Gastrocnemius medialis (tissue), 4 donors: ENCODE measurements around the gene EPB41L5. TPM values are rescaled to one million over a fixed set of nuclear protein-coding genes. Genes with fewer than 3 reads are reported as not detected.

Source experiments
- ATAC-seq, 2 donors: fragments of 150-250 bp; one replicate each; pipeline ENCODE4 v1.9.1; 2016
- DNase-seq, 2 donors: peaks; one replicate each; pipeline ENCODE4 v3.0.0-alpha.2; 2019
- H3K27ac ChIP-seq, 4 donors: fragments of 200-600 bp; sonication (generic); 1 replicate in 1 of 4; 2 replicates in 3 of 4; pipeline ENCODE4 v1.5.1; 2016 to 2018; ENCODE audit warnings: mild to moderate bottlenecking in 2 of 4, moderate library complexity in 1 of 4
- H3K27me3 ChIP-seq, 3 donors: fragments of 200-600 bp; sonication (generic) in 2 of 3; 1 replicate in 1 of 3; 2 replicates in 2 of 3; pipeline versions ENCODE4 v1.5.1 to v1.6.0; 2016 to 2019; ENCODE audit warnings: mild to moderate bottlenecking in 1 of 3, moderate library complexity in 1 of 3
- H3K36me3 ChIP-seq, 2 donors: fragments of 200-600 bp; sonication (generic) in 1 of 2; one replicate each; pipeline ENCODE4 v1.5.1; 2017 to 2018
- H3K4me1 ChIP-seq, 2 donors: fragments of 200-600 bp; sonication (generic) in 1 of 2; one replicate each; pipeline ENCODE4 v1.5.1; 2016 to 2017; ENCODE audit warnings: mild to moderate bottlenecking in 2 of 2
- H3K4me3 ChIP-seq, 4 donors: fragments of 200-600 bp; sonication (generic) in 3 of 4; 1 replicate in 1 of 4; 2 replicates in 3 of 4; pipeline ENCODE4 v1.5.1; 2016 to 2019; ENCODE audit warnings: mild to moderate bottlenecking in 2 of 4
- H3K9me3 ChIP-seq, 3 donors: fragments of 200-600 bp; sonication (generic) in 2 of 3; 1 replicate in 1 of 3; 2 replicates in 2 of 3; pipeline ENCODE4 v1.5.1; 2016 to 2019
- CTCF ChIP-seq, 5 experiments: fragments of 450-650 bp in 3 of 5; fragments of 200-600 bp in 2 of 5; sonication (generic) in 2 of 5; IDR thresholded peaks in 4 of 5; conservative IDR thresholded peaks in 1 of 5; 1 replicate in 4 of 5; 2 replicates in 1 of 5; pipeline ENCODE4 v1.5.1; 2016 to 2019; ENCODE audit warnings: antibody characterized with exemption in 5 of 5, mild to moderate bottlenecking in 3 of 5, moderate library complexity in 3 of 5
- POLR2A ChIP-seq, 2 donors: fragments of 450-650 bp; IDR thresholded peaks; one replicate each; pipeline ENCODE4 v1.6.1; 2017; ENCODE audit warnings: antibody characterized with exemption in 2 of 2, mild to moderate bottlenecking in 2 of 2, moderate library complexity in 2 of 2
- in situ Hi-C, 4 donors: fragments of 200-750 bp; cut with MboI; loops; one replicate each; pipeline versions ENCODE4 v1.15.0 to v1.8.0; 2017; ENCODE audit warnings: low sequenced_read_pairs in 4 of 4
- intact Hi-C: fragments of 100-400 bp; cut with DNase I; formaldehyde crosslinking; loops from one replicate; pipeline ENCODE4 v1.15.1; 2023; ENCODE audit warnings: low total_unique reads
- total RNA-seq, 4 donors: library from RNA; depleted of rRNA; stranded (reverse); fragments of >200 nt; gene quantifications; one replicate each; pipeline versions ENCODE4 v1.1.0 to v1.2.3, GENCODE V29; 2016

Gene EPB41L5
- total RNA-seq, 4 donors from 2014 or later, result 8.3 to 41.1 (median 12.7) TPM

GRCh38 chr2:120007851-120008250 lies 5.0 kb upstream of the EPB41L5 start:
- no peak for ATAC-seq
- Histone ChIP-seq H3K9me3 (no peaks in the 10 kb centered on the region), H3K36me3 (no peaks in the 10 kb centered on the region), H3K27ac (no peak overlapping the region), H3K4me3 (no peak overlapping the region), H3K4me1 (peaks cover 0 to 5% of the 10 kb centered on the region in 2 donors), H3K27me3 (no peaks in the 10 kb centered on the region)
- no peak for DNase-seq
- intact Hi-C loops (no loop called here), in situ Hi-C loops (loop anchor here in 1 of 4 donors (25.0 kb wide), 1 partner anchor 246 kb away; the partner anchor contains the start of gene PTPN4)
- TF ChIP-seq CTCF (IDR thresholded peaks at IDR 0.05 in 4 of 5, conservative IDR thresholded peaks at IDR 0.05 in 1 of 5) (no peak), POLR2A (IDR thresholded peaks at IDR 0.05) (no peak)

- Histone ChIP-seq H3K27ac (peak overlapping the region; percentile 89 to 97 (median 92)), H3K36me3 (no peaks in the 10 kb centered on the region)
- intact Hi-C loops, result loop anchor here (1.0 to 10.0 kb wide), 4 partner anchors 60 to 302 kb away; partner anchors contain the start of gene PTPN4
Measured at GRCh38 chr2:120012363-120012762, 514 bp upstream of the EPB41L5 start.

GRCh38 chr2:120013597-120014223 lies 833 bp downstream of the EPB41L5 start:
- Histone ChIP-seq H3K9me3 (no peaks in the 10 kb centered on the region), H3K4me3 (peak overlapping the region; percentile 88 to 98 (median 95)), H3K4me1 (peaks cover 13 to 25% of the 10 kb centered on the region in 2 donors), H3K36me3 (no peaks in the 10 kb centered on the region), H3K27me3 (no peaks in the 10 kb centered on the region), H3K27ac (peak overlapping the region; percentile 89 to 97 (median 92))
- intact Hi-C loops (loop anchor here (5.0 to 10.0 kb wide), 3 partner anchors 59 to 301 kb away; partner anchors contain the start of gene PTPN4), in situ Hi-C loops (loop anchor here in 1 of 4 donors (25.0 kb wide), 1 partner anchor 251 kb away; the partner anchor contains the start of gene PTPN4)
- DNase-seq, result peak in 1 of 2 donors; percentile 42
- TF ChIP-seq CTCF (IDR thresholded peaks at IDR 0.05 in 4 of 5, conservative IDR thresholded peaks at IDR 0.05 in 1 of 5) (no peak), POLR2A (IDR thresholded peaks at IDR 0.05) (no peak)
- ATAC-seq, result peak; percentile 21 to 28

More at GRCh38 chr2:120012363-120012762, 514 bp upstream of the EPB41L5 start:
- H3K4me3 ChIP-seq, result peak overlapping the region; percentile 88 to 98 (median 95)
- ATAC-seq (no peak), DNase-seq (no peak)
- H3K9me3 ChIP-seq, result no peaks in the 10 kb centered on the region
- in situ Hi-C loops, result loop anchor here in 1 of 4 donors (25.0 kb wide), 1 partner anchor 250 kb away; the partner anchor contains the start of gene PTPN4
- H3K4me1 ChIP-seq, result peaks cover 13 to 25% of the 10 kb centered on the region in 2 donors
- TF ChIP-seq CTCF (IDR thresholded peaks at IDR 0.05 in 4 of 5, conservative IDR thresholded peaks at IDR 0.05 in 1 of 5) (no peak), POLR2A (IDR thresholded peaks at IDR 0.05) (no peak)
- H3K27me3 ChIP-seq, result no peaks in the 10 kb centered on the region

- no peaks in the 10 kb centered on the region for H3K27me3 ChIP-seq
- H3K36me3 ChIP-seq, result no peaks in the 10 kb centered on the region
- no peak for TF ChIP-seq POLR2A (IDR thresholded peaks at IDR 0.05)
- TF ChIP-seq CTCF (IDR thresholded peaks at IDR 0.05 in 4 of 5, conservative IDR thresholded peaks at IDR 0.05 in 1 of 5), result no peak
- H3K4me3 ChIP-seq, result peak overlapping the region; percentile 88 to 98 (median 95)
- H3K27ac ChIP-seq, result peak overlapping the region; percentile 89 to 97 (median 92)
- ATAC-seq, result peak in 1 of 2 donors; percentile 18
- no peaks in the 10 kb centered on the region for H3K9me3 ChIP-seq
- peaks cover 13 to 25% of the 10 kb centered on the region in 2 donors for H3K4me1 ChIP-seq
- DNase-seq, result peak in 1 of 2 donors; percentile 37
- in situ Hi-C loops, result loop anchor here in 1 of 4 donors (25.0 kb wide), 1 partner anchor 252 kb away; the partner anchor contains the start of gene PTPN4
- intact Hi-C loops, result loop anchor here (5.0 to 10.0 kb wide), 3 partner anchors 58 to 300 kb away; partner anchors contain the start of gene PTPN4
Measured at GRCh38 chr2:120014226-120014980, 1.5 kb downstream of the EPB41L5 start.
